MV-4-11 (cell line): ENCODE data around the gene GCM1.
"Not testable (repeated sequence)": the region's sequence is repeated elsewhere in the genome, so short reads cannot be mapped to it uniquely, and the experiment has no call there.

Experiments
- DNase-seq: peaks from one replicate; lab custom pipeline; 2025; lab: John Stamatoyannopoulos, UW

The GCM1 gene, protein sequence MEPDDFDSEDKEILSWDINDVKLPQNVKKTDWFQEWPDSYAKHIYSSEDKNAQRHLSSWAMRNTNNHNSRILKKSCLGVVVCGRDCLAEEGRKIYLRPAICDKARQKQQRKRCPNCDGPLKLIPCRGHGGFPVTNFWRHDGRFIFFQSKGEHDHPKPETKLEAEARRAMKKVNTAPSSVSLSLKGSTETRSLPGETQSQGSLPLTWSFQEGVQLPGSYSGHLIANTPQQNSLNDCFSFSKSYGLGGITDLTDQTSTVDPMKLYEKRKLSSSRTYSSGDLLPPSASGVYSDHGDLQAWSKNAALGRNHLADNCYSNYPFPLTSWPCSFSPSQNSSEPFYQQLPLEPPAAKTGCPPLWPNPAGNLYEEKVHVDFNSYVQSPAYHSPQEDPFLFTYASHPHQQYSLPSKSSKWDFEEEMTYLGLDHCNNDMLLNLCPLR

DNA sequence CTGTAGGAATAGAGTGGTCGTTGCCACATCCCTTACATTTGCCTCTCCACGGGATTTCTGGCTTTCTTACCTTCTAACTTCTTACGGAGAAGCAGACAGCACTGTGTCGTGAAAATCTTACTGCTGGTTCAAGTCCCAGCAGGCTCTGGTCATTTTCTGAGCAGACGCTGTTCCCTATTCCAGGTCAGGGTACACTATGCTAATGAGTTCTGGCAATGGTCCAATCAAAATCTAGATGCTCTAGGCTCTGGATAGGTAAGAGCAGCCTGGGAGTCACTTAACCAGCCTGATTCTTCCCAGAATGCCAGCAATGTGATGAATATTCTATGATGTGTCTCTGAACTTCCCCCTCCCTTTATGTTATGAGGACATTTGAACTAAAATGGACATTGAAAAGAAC lies at the start of gene GCM1:
GCM1 (minus strand) TSS at position 158 of the 400 bp plus-strand sequence. CDS start 3,209 bp downstream, outside the sequence.
- DNase-seq, result no peak

DNA sequence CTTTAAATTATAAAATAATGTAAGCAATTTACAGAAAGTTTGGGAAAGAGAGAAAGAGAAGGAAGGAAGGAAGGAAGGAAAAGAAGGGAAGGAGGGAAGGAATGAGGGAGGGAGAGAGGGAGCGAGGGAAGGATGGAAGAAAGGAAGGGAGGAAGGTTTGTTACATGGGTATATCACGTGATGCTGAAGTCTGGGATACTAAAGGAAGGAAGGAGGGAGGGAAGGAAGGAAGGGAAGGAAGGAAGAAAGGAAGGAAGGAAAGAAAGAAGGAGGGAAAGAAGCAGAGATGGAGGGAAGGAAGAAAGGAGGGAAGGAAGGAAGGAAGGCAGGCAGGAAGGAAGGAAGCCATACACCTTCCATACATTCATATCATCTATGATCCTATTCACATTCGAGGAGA lies 48.9 kb upstream of the GCM1 start:
- DNase-seq, result no peak

DNA sequence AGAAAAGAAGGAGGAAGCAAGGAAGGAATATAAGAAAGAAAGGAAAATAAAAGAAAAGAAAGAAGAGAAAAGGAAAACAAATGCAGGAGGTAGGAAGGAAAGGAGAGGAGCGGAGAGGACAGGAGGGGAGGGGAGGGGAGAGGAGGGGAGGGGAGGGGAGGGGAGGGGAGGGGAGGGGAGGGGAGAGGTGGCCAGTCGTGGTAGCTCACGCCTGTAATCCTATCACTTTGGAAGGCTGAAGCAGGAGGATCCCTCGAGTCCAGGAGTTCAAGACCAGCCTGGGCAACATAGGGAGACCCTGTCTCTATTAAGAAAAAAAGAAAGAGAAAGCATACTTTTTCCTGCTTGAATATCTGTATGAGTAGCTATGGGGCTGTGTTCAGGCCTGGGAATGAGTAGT lies 46.4 kb upstream of the GCM1 start:
- no peak for DNase-seq

DNA sequence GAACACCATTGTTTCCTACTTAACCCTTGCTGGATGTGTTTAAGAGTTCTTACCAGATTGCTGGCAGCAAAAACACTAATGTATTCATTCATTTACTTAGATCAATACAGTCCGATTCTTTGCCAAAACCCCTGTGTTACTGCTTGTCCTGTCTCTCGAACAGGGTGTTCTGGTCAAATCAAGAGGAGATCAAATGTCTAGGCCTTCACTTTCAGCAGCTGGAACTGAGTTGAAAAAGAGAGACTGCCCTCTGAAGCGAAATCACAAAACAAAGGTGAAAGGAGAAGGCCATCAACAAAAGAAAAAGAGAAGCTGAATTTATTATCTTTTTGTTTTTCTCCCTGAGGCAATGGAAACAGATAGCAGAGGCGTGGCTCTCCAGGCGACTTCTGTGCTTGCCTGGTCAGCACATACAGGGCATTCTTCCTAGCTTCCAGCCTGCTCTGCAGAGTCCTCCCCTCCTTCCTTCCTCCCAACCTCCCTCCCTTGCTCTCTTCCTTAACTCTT lies 44.1 kb upstream of the GCM1 start:
- DNase-seq, result no peak

DNA sequence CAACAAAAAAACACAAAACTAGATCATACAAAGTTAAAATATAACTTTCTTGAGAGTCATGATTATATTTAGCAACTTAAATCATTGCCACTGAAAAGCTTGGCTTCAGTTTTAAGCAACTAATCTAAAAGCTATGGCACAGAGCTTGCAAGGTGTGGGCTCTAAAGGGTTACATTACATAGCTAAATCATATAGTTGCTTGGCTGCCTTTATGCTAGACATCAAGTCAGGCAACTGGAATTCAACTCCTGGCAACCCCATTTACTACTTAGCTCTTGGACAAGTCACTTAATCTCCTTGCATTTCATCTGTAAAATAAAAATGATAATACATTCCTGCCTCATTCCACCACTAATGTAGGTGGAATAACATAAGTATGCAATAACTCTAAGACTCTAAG lies 40.9 kb upstream of the GCM1 start:
- DNase-seq, result no peak

DNA sequence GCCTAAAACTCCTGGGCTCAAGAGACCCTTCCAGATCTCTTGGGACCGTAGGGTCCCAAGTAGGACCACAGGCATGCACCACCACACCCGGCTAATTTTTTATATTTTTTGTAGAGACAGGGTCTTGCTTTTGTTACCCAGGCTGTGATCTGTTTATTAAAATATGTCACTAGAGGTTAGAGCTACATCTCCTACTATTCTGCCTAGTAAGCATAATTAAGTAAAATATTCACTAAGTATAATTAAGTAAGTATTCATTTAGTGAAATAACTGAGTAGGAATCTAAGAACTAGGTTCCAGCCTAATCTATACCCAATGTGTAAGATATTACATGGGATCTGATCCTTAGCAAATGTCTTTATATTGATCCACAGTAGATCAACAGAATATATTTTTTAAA lies 40.2 kb upstream of the GCM1 start:
- DNase-seq, result no peak

DNA sequence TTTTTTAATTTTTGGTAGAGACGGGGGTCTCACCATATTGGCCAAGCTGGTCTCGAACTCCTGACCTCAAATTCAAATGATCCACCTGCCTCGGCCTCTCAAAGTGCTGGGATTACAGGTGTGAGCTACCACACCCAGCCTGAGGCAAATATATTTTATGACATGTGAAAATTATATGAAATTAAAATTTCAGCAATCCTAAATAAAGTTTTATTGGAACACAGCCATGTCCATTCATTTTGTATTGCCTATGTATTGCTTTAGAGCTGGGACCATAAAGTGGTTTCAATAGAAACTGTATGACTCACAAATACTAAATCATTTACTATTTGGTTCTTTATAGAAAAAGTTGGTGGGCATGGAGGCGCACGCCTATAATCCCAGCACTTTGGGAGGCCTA lies 32.0 kb upstream of the GCM1 start:
- DNase-seq, result no peak

DNA sequence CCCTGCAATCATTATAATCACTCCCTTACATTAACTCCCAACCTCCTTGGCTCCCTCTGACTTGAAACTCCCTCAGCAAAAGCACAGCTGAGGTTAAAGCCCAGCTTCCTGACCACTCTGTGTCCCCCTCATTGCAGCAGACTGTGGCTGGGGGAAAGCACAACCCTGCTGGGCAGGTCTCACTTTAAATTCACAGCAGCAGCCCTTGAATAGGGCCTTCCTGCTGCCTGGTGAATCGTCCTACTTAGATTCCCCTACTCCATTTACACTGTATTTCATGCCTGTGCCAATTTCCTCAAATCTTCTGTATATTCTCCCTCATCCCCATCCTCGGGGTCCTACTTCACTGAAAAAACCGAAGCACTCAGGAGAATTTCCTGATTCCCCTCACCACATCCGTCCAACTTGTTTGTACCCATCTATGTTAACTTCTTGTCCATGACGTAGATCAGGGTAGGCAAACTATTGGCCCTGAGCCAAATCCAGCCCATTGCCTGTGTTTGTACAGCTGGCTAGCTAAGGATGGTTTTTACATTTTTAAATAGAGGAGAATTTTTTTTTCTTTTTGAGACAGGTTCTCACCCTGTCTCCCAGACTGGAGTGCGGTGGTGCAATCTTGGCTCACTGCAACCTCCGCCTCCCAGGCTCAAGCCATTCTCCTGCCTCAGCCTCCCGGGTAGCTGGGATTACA lies 31.5 kb upstream of the GCM1 start:
- DNase-seq, result no peak

DNA sequence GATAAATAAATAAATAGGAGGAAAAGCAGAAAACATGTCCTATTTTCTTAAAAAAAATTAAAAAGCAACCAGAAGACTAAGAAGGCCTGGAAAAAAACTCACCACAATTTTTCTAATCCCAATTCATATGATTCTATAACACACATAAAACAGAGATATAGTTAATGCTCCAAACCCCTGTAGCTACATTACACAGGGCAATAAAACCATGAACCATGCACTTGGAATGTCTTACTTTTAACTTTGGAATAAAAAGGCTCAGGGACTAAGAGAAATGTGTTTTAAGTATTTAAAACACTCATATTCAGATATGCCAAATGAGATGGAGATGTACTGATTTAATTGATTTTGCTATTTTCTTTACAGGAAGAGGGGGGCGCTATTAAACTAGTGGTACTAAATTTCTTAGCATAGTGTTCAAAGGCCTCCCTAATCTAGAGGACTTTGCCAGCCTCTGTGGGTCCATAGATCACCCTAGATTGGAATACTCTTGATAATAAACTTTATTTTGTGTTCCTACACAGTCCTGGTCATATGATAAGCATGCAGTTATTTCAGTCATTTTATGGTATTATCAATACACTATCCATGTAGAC lies 30.3 kb upstream of the GCM1 start:
- no peak for DNase-seq

DNA sequence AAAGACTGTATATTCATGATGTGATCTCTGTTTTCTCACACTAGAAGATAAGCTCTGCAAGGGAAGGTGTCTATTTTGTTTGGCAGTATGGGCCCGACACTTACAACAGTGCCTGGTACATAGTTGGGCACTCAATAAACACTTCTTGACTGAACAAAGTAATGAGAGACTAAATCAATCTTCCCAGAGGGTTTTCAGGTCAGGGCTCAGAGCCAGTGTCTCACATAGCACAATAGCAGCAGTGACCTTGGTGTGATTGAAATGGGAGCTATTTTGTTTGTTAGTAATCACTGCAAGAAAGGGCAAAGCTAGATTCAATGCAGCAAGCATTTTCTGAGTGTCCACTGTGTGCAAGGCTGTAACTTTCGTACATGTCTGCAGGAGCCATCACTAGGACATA lies 26.4 kb upstream of the GCM1 start:
- DNase-seq, result no peak

DNA sequence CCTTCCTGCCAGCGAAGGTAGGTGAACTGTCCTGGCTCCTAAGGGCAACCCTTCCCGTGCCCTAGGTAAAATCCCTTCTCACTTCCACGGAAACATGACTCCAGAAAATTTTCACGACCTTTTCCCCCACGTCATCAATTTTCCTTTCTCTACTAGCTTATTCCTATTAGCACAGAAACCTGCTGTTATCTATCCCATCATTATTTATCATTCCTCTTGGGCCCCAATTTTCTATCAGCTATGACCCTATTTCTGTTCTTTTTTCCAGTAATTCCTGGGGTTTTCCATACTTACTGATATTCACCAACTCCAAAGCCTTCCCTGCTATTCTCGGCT lies 23.8 kb upstream of the GCM1 start:
- no peak for DNase-seq

DNA sequence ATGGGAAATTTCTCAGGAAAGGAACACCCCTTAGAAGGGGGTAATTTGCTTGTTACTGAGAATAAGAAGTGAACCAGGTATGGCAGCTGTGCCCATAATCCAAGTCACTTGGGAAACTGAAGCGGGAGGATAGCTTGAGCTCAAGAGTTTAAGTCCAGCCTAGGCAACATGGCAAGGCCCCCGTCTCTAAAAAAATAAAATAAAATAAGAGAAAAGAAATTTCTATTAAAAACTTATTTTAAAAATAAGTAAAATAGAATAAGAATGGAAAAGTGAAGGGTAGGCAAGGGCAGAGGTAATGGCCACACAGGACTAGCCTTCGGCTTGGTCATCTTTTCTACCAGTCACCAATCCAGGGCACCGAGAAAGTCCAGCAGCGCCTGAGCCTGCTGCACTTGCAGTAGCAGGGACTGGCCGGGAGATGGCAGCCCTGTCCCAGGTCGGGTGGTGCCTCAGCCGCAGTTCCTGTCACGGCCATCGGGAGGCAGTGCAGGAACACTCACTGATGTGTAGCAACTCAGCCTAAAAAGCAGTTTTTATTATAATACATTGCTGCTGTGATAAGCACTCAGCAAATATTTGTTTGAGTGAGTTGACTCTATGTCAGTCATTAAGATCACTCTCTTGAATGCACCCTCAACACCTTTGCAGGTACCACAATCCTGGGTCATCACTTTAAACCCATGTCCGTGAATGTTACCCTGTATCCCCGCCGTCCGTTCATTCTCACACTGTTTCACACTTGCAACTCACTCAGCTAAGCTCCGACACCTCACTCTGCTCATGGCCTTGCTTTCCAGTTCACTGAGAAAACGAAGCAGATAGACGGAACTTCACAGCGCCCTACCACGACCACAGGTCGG lies 23.2 kb upstream of the GCM1 start:
- peak; percentile 68 for DNase-seq

DNA sequence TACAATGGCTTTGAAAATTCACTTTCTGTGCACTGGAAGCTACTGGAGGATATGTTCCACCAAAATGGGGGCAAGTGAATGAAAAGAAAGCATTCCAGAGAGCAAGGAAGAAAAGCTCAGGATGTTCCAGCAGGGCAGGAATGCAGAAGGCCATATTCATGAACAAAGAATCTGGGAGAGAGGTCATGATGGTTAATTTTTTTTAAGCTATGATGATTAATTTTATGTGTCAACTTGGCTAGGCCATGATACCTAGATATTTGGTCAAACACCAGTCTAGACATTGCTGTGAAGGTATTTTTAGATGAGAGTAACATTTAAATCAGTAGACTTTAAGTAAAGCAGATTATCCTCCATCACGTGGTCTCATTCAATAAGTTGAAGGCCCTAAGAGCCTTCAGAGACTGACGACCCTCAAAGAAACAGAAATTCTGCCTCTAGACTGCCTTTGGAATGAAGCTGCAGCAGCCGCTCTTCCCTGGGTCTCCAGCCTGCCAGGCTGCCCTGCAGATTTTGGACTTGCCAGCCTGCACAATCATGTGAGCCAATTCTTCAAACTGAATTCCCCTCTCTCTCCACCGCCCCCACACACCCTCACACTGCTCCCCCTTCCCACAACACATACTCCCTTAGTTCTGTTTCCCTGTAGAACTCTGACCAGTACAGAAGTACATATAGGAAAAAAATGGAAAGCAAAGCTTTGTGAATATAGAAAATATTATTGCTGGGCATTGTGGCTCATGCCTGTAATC lies 20.1 kb upstream of the GCM1 start:
- DNase-seq, result no peak

DNA sequence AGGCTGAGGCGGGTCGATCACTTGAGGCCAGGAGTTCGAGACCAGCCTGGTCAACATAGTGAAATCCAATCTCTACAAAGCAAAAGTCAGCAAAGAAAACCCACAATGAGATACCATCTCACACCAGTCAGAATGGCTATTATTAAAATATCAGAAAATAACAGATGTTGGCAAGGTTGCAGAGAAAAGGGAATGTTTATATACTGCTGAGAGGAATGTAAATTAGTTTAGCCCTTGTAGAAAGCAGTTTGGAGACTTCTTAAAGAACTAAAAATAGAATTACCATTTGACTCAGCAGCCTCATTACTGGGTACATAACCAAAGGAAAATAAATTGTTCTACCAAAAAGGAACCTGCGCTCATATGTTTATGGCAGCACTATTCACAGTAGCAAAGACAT lies 16.7 kb upstream of the GCM1 start:
- DNase-seq, result no peak

DNA sequence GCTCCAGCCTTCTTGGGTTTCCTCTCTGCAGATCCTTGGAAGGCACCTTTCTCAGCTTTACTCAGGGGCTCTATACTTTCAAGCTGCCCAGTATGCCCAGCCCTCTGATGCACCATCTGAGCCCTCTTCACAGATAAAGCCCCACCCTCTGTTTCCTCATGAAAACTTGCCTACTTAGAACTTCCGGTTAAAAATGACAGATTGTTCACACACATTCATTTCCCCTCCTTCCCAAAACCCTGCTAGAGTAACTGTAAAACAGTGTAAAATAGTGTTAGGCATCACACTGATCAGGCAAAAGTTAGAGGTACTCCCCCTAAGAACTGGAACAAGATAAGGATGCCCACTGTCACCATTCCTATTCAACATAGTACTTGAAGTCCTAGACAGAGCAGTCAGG lies 14.0 kb upstream of the GCM1 start:
- DNase-seq, result peak; percentile 65

DNA sequence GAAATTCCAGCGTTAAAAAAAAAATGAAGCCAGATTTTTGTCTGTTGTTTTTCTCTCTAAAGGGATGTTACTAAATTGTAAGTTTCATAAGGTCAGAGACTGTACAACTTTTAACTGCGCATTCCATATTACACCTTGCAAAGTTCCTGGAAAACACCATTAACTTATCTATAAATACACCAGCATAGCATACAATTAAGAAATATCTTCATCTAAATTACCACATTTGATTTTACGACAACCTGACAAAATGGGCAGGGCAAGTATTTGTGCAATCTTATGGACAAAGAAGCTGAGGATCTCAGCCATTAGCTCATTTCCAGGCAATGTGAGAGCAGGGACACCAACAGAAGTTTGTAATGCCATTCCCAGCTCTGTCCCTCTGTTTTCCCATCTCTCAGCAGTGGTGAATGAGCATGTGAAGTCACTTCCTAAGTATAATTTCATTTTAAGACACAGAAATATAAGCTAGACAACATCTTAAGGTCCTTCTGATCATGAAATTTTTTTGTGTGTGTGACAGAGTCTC lies 12.9 kb upstream of the GCM1 start:
- DNase-seq, result no peak

DNA sequence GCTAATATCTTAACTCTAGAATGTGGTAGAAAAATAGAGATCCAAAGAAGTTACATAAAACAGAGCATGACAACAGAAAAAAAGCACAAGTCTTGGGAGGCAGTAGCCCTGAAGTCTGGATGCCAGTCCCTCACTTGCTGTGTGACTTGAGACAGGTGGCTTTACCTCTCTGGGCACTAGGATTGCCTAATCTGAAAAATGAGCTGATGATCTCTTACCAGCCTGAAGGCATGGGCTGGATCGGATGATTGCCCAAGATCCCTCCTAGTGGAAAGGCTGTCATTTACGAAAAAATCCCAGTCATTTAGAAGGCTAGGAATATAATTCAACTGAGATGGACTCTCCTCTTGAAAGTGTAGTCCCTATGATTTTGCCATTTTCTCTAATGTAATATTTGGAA lies 10.9 kb upstream of the GCM1 start:
- DNase-seq, result no peak

DNA sequence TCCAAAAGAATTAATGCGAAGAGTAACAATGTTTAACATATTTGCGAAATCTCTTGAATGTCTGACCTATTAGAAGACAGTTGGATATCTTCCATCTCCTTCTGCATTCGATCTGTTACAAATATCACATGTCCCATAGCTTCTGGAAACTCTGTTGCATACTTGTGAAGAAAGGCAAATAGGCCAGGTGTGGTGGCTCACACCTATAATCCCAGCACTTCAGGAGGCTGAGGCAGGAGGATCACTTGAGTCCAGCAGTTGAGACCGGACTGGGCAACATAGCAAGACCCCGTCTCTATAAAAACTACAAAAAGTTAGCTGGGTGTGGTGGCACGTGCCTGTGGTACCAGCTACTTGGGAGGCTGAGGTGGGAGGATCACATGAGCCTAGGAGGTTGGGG lies 9.4 kb upstream of the GCM1 start:
- DNase-seq, result not testable (repeated sequence)

DNA sequence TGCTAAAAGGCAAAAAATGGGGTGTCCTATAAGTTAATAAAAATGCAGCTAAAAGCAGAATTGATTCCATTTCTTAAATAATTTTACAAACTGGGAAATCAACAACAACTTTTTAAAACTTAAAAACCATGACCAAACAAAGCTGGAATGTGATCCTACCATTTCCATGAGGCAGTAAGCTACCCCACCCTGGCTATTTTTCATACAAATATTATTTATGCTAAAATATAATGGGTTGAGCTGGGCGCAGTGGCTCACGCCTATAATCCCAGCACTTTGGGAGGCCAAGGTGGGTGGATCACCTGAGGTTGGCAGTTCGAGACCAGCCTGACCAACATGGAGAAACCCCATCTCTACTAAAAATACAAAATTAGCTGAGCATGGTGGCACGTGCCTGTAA lies 6.6 kb upstream of the GCM1 start:
- DNase-seq, result not testable (repeated sequence)

DNA sequence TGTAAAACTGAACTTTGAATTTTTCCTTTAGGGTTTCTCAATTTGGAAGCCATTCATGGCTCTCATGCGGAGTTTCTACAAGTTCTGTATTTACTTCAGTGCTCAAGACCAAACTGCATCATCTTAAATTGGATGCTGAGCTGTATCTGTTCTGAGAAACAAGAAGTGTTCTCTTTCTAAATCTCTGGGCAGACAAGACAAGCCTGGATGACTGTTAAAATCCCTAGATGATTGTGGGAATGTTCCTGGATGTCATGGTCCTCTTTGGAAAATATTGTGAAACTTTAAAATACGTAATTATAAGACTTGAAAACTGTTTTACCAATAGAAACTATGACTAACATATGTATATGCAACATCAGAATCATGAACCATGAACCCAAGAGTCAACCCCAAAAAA lies 6.2 kb upstream of the GCM1 start:
- no peak for DNase-seq

DNA sequence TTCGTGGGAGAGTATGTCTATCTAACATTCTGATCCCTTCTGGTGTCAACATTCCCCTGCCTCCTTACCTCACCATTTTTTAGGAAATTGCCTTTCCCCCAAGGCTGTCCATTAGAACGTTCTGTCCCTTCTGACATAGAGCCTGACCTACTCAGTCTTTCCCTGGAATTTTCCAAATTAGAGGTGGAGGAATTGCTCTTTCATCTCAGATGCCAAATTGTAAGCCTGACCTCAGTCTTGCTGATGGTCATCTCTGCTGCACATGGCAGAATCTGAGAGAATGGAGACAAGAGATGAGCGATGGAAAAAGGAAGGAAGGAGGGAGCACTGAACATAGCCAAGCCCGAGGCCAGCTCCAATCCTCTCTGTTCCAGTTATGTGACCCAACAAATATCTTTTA lies 5.4 kb upstream of the GCM1 start:
- DNase-seq, result no peak
